Heart left ventricle (tissue), 16 donors: Measurements from ENCODE around the gene CGB1. TPM values are rescaled to one million over a fixed set of nuclear protein-coding genes. Genes with fewer than 3 reads are reported as not detected.

Experiments used
- ATAC-seq, 4 donors: fragments of 200-7000 bp; cut with Tn5 transposase; one replicate each; pipeline ENCODE4 v1.9.1; 2020 to 2022; ENCODE audit warnings: moderate library complexity in 4 of 4, mild to moderate bottlenecking in 3 of 4, moderate number of reproducible peaks in 1 of 4
- DNase-seq, 5 donors: peaks; one replicate each; pipeline ENCODE4 v3.0.0-alpha.2; 2020
- H3K27ac ChIP-seq, 12 donors: fragments of 200-600 bp; sonication (generic) in 4 of 12; one replicate each; pipeline versions ENCODE4 v1.5.0 to v1.8.0; 2016 to 2022; ENCODE audit warnings: mild to moderate bottlenecking in 2 of 12
- H3K27me3 ChIP-seq, 9 donors: fragments of 200-600 bp; sonication (generic) in 2 of 9; one replicate each; pipeline versions ENCODE4 v1.5.1 to v1.8.0; 2016 to 2022; ENCODE audit warnings: mild to moderate bottlenecking in 3 of 9
- H3K36me3 ChIP-seq, 9 donors: fragments of 200-600 bp; sonication (generic) in 2 of 9; one replicate each; pipeline versions ENCODE4 v1.5.0 to v1.8.0; 2018 to 2022; ENCODE audit warnings: mild to moderate bottlenecking in 2 of 9
- H3K4me1 ChIP-seq, 12 donors: fragments of 200-600 bp; sonication (generic) in 4 of 12; one replicate each; pipeline versions ENCODE4 v1.5.0 to v1.8.0; 2016 to 2022; ENCODE audit warnings: mild to moderate bottlenecking in 3 of 12
- H3K4me3 ChIP-seq, 12 donors: fragments of 200-600 bp; sonication (generic) in 4 of 12; one replicate each; pipeline versions ENCODE4 v1.5.0 to v1.8.0; 2017 to 2022; ENCODE audit warnings: mild to moderate bottlenecking in 9 of 12, moderate library complexity in 4 of 12
- H3K9me3 ChIP-seq, 12 donors: fragments of 200-600 bp; sonication (generic) in 4 of 12; one replicate each; pipeline versions ENCODE4 v1.5.0 to v1.8.0; 2016 to 2022; ENCODE audit warnings: mild to moderate bottlenecking in 1 of 12
- POLR2A ChIP-seq, 2 donors: fragments of 450-650 bp; IDR thresholded peaks; one replicate each; pipeline ENCODE4 v1.6.1; 2017; ENCODE audit warnings: antibody characterized with exemption in 2 of 2, mild to moderate bottlenecking in 2 of 2, moderate library complexity in 2 of 2
- WGBS, 4 donors: extraction: QIAGEN DNeasy Blood & Tissue Kit in 2 of 4; methylation state at CpG; one replicate each; pipeline versions ENCODE4 v1.1.5 to v1.1.7; 2013 to 2018; 5-methylcytosine and 5-hydroxymethylcytosine counted together
- intact Hi-C, 10 donors: fragments of 100-400 bp; cut with DNase I; formaldehyde crosslinking; loops; one replicate each; pipeline versions ENCODE4 v1.11.1 to v1.14.2; 2022
- polyA plus RNA-seq, 2 donors: library from polyadenylated mRNA; stranded (reverse); fragments of 200-250 nt; gene quantifications; one replicate each; pipeline ENCODE4 v1.2.3, GENCODE V29; 2013
- total RNA-seq, 9 donors: library from RNA; depleted of rRNA in 2 of 9; stranded (reverse); fragments of >200 nt in 2 of 9; fragmentation: NEBNext Ultra II Directional in 3 of 9; extraction: Animal tissue kit (Norgen Biotek cat#: 25700) in 3 of 9; gene quantifications; one replicate each; pipeline versions ENCODE4 v1.1.0 to v1.2.4, GENCODE V29; 2016 to 2023
- TF ChIP-seq, protein P1 (sequence below), 12 donors: fragments of 200-600 bp; sonication (generic) in 4 of 12; IDR thresholded peaks; one replicate each; pipeline versions ENCODE4 v1.5.0 to v1.8.0; 2018 to 2022; ENCODE audit warnings: antibody characterized with exemption in 12 of 12, mild to moderate bottlenecking in 5 of 12
- donor health status: ischemic (EF 13 %, LVEDD 7.1; RV severe dilation, severe dysfunction).
- donor health status: healthy with polysubstance abuse.
- donor health status: DM: no; HTN: yes; CAD: no.
- donor health status: DM: no; HTN: no; CAD: no.
- donor health status: ischemic (EF 25% LVEDD 6.9; RV normal size, moderate dysfunction).
- donor health status: ischemic (EF 25% LVEDD 5.7; RV mildly dilated, moderate dysfunction).
- donor health status: healthy.
- donor health status: DM: yes; HTN: yes; CAD: no.
- donor health status: ischemic (EF 35%, LVEDD 5.7; RV mildly dilated, moderate dysfunction).
- donor health status: nonischemic (EF 11% LVEDD 7.7; RV severe dilation, severe dysfunction).
- donor health status: DM: yes; HTN: yes; CAD: no.
- donor health status: PGD.
- donor health status: ischemic (EF 29% LVEDD 5.4; RV normal size, mild dysfunction).
- donor health status: nonischemic (EF 23%, LVEDD 6.1; RV moderate dilation, normal function).

Gene CGB1
- total and polyA plus RNA-seq, 11 donors: not detected

DNA sequence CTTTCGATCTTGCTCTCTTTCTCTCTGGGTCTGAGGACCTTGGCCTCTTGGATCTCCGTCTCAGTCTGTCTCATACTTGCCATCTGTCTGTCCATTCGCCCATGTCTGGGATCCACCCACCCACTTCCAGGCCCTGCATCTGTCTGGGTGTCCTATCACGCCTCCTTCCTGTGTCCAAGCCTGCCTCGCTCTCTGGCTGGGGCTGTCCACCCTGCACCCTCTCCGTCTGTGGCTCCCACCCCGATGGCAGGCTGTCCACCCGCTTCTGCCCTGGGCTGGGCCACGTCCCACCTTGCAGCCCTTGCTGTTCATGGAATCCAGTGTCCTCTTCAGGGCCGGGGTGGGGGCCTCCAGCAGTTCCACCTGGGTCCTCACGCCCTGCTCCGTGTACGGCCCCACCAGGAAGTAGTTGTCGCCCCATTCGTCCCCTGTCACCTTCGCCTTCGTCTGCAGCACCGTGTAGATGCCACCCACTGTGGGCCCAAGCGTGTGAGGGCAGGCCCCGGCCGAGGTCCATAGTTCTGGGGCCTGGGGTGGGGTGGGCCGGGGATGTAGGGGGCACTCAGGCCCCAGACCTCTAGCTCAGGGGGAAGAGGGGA, 45.6 kb downstream of the CGB1 start:
- Histone ChIP-seq H3K9me3 (no peaks in the 10 kb centered on the region), H3K4me3 (peak overlapping the region in 11 of 12 donors; percentile 62 to 99 (median 85)), H3K27me3 (no peaks in the 10 kb centered on the region), H3K4me1 (peaks cover 6 to 48% (median 35%) of the 10 kb centered on the region in 12 donors), H3K27ac (peak overlapping the region in 11 of 12 donors; percentile 90 to 99 (median 96)), H3K36me3 (peaks cover 0 to 36% (median 27%) of the 10 kb centered on the region in 9 donors)
- ATAC-seq (no peak), DNase-seq (no peak)
- intact Hi-C loops: loop anchor here in 4 of 10 donors (5.0 to 10.0 kb wide), 4 partner anchors 156 to 224 kb away; no protein-coding TSS in a partner anchor
- WGBS, 4 donors: 73 to 79% (median 76%) methylated on average over 18 to 22 of the region's 22 CpGs
- no peak for TF ChIP-seq POLR2A (IDR thresholded peaks at IDR 0.05)
- TF ChIP-seq, protein P1, sequence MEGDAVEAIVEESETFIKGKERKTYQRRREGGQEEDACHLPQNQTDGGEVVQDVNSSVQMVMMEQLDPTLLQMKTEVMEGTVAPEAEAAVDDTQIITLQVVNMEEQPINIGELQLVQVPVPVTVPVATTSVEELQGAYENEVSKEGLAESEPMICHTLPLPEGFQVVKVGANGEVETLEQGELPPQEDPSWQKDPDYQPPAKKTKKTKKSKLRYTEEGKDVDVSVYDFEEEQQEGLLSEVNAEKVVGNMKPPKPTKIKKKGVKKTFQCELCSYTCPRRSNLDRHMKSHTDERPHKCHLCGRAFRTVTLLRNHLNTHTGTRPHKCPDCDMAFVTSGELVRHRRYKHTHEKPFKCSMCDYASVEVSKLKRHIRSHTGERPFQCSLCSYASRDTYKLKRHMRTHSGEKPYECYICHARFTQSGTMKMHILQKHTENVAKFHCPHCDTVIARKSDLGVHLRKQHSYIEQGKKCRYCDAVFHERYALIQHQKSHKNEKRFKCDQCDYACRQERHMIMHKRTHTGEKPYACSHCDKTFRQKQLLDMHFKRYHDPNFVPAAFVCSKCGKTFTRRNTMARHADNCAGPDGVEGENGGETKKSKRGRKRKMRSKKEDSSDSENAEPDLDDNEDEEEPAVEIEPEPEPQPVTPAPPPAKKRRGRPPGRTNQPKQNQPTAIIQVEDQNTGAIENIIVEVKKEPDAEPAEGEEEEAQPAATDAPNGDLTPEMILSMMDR (IDR thresholded peaks at IDR 0.05): no peak

GRCh38 chr19:48990400-48990799, 46.3 kb downstream of the CGB1 start:
- ATAC-seq: no peak
- 27 to 35% (median 33%) methylated on average over 4 of the region's 4 CpGs for WGBS, 4 donors
- TF ChIP-seq, protein P1 (IDR thresholded peaks at IDR 0.05): no peak
- TF ChIP-seq POLR2A (IDR thresholded peaks at IDR 0.05): no peak
- Histone ChIP-seq H3K9me3 (no peaks in the 10 kb centered on the region), H3K36me3 (peaks cover 0 to 43% (median 34%) of the 10 kb centered on the region in 9 donors), H3K27me3 (no peaks in the 10 kb centered on the region), H3K27ac (peak overlapping the region in 11 of 12 donors; percentile 90 to 99 (median 96)), H3K4me1 (peaks cover 6 to 48% (median 35%) of the 10 kb centered on the region in 12 donors), H3K4me3 (peak overlapping the region in 8 of 12 donors; percentile 6 to 99 (median 86))
- intact Hi-C loops: loop anchor here in 4 of 10 donors (5.0 to 10.0 kb wide), 4 partner anchors 157 to 224 kb away; no protein-coding TSS in a partner anchor
- DNase-seq: no peak

DNA sequence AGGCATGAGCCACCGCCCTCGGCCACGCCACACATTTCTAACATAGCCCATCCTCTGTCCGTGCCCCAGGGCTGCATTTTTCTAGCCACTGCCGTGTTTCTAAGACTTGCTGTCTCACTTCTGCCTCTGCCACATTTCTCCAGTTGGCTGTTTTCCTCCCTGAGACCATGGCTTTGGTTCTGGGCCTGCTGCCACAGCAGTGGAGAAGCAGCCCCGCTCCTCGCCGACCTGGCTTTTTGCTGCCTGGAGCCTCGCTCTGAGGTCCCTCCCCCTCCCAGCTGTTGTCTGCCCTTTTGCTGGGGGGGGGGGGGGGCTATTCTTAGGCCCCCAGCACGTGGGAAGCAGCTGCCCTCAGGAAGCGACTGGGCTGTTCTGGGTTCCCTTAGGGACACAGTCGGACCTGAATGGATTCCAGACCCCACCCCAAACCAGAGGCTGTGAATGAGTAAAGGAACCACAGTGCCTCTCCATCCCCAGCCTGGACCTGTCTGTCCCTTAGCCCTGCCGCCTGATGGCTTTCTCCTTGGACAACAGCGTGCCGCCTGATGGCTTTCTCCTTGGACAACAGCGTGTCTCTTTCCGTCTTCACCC, 46.9 kb downstream of the CGB1 start:
- WGBS, 4 donors: 36 to 48% (median 45%) methylated on average over 17 of the region's 17 CpGs
- intact Hi-C loops: loop anchor here in 4 of 10 donors (5.0 to 10.0 kb wide), 4 partner anchors 158 to 225 kb away; no protein-coding TSS in a partner anchor
- H3K36me3 ChIP-seq: peaks cover 0 to 49% (median 40%) of the 10 kb centered on the region in 9 donors

More for the DNA sequence above, 46.9 kb downstream of the CGB1 start:
- Histone ChIP-seq H3K9me3 (no peaks in the 10 kb centered on the region), H3K4me3 (peak overlapping the region in 6 of 12 donors; percentile 12 to 99 (median 79)), H3K27ac (peak overlapping the region in 11 of 12 donors; percentile 90 to 99 (median 96)), H3K4me1 (peaks cover 6 to 48% (median 32%) of the 10 kb centered on the region in 12 donors), H3K27me3 (no peaks in the 10 kb centered on the region)
- ATAC-seq (peak in 2 of 4 donors; percentile 6), DNase-seq (peak; percentile 63 to 78 (median 72))
- TF ChIP-seq, protein P1 (IDR thresholded peaks at IDR 0.05): no peak
- TF ChIP-seq POLR2A (IDR thresholded peaks at IDR 0.05): peak in 1 of 2 donors; percentile 22
